Central memory CD8-positive, alpha-beta T cell (primary cell): ENCODE measurements around the gene ATXN7L2.

Source experiments
- ATAC-seq: fragments of 150-1000 bp; cut with Tn5 transposase; replicated peaks from 2 replicates; pipeline ENCODE4 v1.10.0; 2022; ENCODE audit warnings: mild to moderate bottlenecking, moderate FRiP score, moderate number of reproducible peaks; ENCODE audit not compliant: poor library complexity, severe bottlenecking; ENCODE audit errors: extremely low read depth
- DNase-seq, 2 donors: peaks; one replicate each; pipeline ENCODE4 v3.0.0; 2021; ENCODE audit warnings: low spot score in 2 of 2
- H3K27ac Mint-ChIP-seq: one replicate; pipeline ENCODE4 v1.8.0; 2022; ENCODE audit warnings: low read depth, mild to moderate bottlenecking, moderate library complexity, mixed read lengths
- H3K27me3 Mint-ChIP-seq: one replicate; pipeline ENCODE4 v1.8.0; 2022; ENCODE audit warnings: mixed read lengths
- H3K36me3 Mint-ChIP-seq: one replicate; pipeline ENCODE4 v1.8.0; 2022; ENCODE audit warnings: mild to moderate bottlenecking, moderate library complexity, mixed read lengths; ENCODE audit not compliant: insufficient read depth
- H3K4me1 Mint-ChIP-seq: one replicate; pipeline ENCODE4 v1.8.0; 2022; ENCODE audit warnings: mixed read lengths
- H3K4me3 Mint-ChIP-seq: one replicate; pipeline ENCODE4 v1.8.0; 2022; ENCODE audit warnings: mild to moderate bottlenecking, moderate library complexity, mixed read lengths
- H3K9me3 Mint-ChIP-seq: one replicate; pipeline ENCODE4 v1.8.0; 2022; ENCODE audit warnings: mixed read lengths

Gene ATXN7L2

DNA sequence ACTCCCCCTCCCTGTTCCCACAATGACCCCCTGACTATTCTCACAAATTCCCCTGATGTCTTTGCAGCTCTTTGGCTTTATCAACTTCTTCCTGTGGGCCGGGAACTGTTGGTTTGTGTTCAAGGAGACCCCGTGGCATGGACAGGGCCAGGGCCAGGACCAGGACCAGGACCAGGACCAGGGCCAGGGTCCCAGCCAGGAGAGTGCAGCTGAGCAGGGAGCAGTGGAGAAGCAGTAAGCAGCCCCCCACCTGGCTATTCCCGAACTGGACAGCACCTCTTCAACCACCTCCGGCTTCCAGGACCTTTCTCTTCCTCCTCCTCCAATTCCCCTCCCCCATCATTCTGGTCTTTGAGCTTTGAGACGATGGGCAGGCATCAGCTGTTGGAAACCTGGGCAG, 4.4 kb upstream of the ATXN7L2 start:
- no peak overlapping the region for H3K27ac Mint-ChIP-seq
- no peaks in the 10 kb centered on the region for H3K9me3 Mint-ChIP-seq
- H3K27me3 Mint-ChIP-seq: peaks cover 54% of the 10 kb centered on the region
- DNase-seq: no peak
- peaks cover 3% of the 10 kb centered on the region for H3K36me3 Mint-ChIP-seq
- H3K4me3 Mint-ChIP-seq: no peak overlapping the region
- peaks cover 18% of the 10 kb centered on the region for H3K4me1 Mint-ChIP-seq
- no peak for ATAC-seq

DNA sequence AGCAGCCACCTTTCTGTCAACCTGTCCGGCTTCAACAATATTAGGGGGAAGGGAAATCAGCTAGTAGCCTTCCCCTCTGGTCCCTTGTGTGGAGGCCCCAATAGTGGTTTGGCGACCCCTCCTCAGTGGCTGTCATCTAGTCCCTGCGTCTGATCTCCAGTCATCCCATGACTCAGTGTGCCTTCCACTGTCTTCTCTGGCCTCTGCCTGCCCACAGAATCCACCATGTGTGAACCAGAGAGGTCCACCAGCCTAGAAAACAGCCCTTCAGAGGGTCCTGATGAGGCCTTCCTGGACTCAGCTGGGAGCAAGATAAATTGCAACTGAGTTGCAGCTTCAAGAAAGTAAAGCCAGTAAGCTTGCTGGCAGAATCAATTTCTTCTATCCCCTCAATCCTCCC, 3.8 kb upstream of the ATXN7L2 start:
- no peaks in the 10 kb centered on the region for H3K9me3 Mint-ChIP-seq
- no peak overlapping the region for H3K27ac Mint-ChIP-seq
- H3K36me3 Mint-ChIP-seq: peaks cover 6% of the 10 kb centered on the region
- H3K27me3 Mint-ChIP-seq: peaks cover 48% of the 10 kb centered on the region
- ATAC-seq: no peak
- peaks cover 24% of the 10 kb centered on the region for H3K4me1 Mint-ChIP-seq
- no peak for DNase-seq
- H3K4me3 Mint-ChIP-seq: no peak overlapping the region

DNA sequence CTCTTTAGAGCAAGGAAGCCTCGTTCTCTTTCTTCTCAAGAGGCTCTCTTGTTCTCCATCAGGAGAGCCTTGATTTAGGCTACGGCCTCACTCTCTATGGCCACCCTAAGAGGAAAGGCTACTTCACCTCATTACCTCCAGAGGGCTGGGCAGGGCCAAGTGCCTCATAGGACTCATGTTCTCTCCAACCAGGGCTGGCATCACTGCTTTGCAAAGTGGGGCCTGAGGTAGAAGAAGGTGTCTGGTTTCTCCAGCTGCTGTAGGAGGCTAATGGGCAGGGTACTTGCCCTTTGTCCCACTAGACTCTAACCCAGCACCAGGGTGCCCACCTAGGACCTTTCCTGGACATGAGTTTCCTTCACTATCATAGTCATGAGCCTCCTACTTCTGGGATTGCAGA, 2.1 kb upstream of the ATXN7L2 start:
- H3K36me3 Mint-ChIP-seq: peaks cover 6% of the 10 kb centered on the region
- H3K4me1 Mint-ChIP-seq: peaks cover 31% of the 10 kb centered on the region
- H3K9me3 Mint-ChIP-seq: no peaks in the 10 kb centered on the region
- ATAC-seq (no peak), DNase-seq (no peak)
- H3K4me3 Mint-ChIP-seq: no peak overlapping the region
- no peak overlapping the region for H3K27ac Mint-ChIP-seq
- H3K27me3 Mint-ChIP-seq: peaks cover 30% of the 10 kb centered on the region

DNA sequence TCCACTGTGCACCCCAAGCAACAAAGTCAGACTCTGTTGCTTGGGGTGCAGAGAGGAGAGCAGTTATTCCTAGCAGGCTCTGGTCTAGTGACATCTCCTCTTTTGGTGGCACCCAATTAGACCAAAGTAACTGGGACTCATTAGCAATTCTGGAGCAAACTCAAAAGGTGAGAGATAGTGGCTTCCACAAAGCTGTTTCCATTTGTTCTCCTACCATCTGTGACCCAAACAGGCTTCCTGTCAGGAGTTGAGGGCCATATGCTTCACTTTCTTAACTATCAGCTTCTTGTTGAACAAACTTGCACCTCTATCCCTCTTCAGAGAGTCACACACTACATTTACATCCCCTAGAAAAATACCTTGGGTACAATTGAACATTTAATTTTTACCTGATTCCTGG, 1.5 kb upstream of the ATXN7L2 start:
- H3K4me3 Mint-ChIP-seq: peak overlapping the region; percentile 97
- peaks cover 25% of the 10 kb centered on the region for H3K27me3 Mint-ChIP-seq
- H3K36me3 Mint-ChIP-seq: peaks cover 6% of the 10 kb centered on the region
- H3K27ac Mint-ChIP-seq: no peak overlapping the region
- DNase-seq (no peak), ATAC-seq (no peak)
- H3K4me1 Mint-ChIP-seq: peaks cover 31% of the 10 kb centered on the region
- H3K9me3 Mint-ChIP-seq: no peaks in the 10 kb centered on the region

DNA sequence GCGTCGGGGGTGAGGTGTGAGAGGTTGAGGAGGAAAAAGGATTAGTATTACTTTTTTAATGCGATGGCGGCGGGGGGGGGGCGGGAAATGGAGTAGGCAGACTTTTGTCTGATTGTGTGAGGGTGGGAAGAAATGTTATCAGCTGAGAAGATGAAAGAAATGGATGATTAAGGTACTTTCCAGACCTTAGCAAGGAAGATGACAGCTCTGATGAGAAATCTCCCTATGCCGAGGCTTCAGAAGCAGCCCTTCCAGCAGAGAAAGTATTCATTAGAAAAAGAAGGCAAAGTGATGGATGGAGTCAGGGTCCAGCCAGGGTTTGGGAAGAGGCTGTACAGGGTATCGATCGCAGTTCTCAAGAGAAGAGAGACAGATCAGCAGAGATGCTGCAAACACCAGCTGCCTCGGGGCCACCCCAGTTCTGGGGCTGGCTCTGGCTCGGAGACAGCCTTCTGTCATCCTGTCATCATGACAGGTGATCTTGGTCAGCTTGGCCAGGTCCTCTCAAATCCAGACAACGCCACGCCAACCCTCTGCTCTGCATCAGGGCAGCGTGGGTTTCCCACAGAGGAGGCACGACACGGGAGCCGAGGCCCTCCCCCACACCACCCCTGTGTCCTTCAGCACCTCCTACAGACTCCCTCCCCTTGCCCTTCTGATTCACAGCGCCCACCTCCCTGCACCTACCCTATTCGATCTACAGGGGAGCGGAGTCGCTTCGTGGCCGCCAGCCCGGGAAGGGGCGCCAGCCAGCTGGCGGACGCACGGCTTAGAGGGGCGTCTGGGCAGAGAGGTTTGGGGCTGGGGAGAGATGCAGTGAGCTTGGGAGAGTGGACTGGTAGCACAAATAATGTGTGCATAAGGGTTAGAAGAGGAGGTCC, 674 bp upstream of the ATXN7L2 start:
- no peaks in the 10 kb centered on the region for H3K9me3 Mint-ChIP-seq
- DNase-seq (peak; percentile 21 to 34), ATAC-seq (peak; percentile 45)
- peak overlapping the region; percentile 93 for H3K27ac Mint-ChIP-seq
- peak overlapping the region; percentile 97 for H3K4me3 Mint-ChIP-seq
- peaks cover 19% of the 10 kb centered on the region for H3K27me3 Mint-ChIP-seq
- H3K36me3 Mint-ChIP-seq: peaks cover 8% of the 10 kb centered on the region
- peaks cover 31% of the 10 kb centered on the region for H3K4me1 Mint-ChIP-seq

DNA sequence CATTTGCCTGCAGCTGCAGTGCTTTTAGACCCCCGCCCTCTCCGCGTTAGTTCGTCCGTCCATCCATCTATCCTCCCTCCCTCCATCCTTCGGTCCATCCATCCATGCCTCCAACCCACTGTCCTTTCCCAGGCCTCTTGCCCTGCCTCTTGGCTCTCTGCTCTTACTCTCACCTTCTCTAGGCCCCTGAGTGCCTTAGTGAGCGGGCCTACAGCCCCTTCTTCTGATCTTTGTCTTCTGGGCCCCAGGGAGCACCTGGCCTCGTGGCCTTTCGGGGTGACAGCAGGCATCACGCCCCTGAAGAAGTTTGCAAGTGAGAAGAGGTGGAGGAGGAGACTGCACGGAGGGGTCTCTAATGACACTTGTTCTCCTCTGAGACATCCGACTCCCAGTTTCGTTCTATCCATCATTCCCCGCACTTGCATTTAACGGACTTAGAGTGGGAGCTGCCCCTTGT, 842 bp downstream of the ATXN7L2 start:
- peak overlapping the region; percentile 93 for H3K27ac Mint-ChIP-seq
- no peaks in the 10 kb centered on the region for H3K9me3 Mint-ChIP-seq
- no peak for DNase-seq
- H3K27me3 Mint-ChIP-seq: peaks cover 4% of the 10 kb centered on the region
- peaks cover 8% of the 10 kb centered on the region for H3K36me3 Mint-ChIP-seq
- H3K4me1 Mint-ChIP-seq: peaks cover 31% of the 10 kb centered on the region
- H3K4me3 Mint-ChIP-seq: peak overlapping the region; percentile 97
- no peak for ATAC-seq

DNA sequence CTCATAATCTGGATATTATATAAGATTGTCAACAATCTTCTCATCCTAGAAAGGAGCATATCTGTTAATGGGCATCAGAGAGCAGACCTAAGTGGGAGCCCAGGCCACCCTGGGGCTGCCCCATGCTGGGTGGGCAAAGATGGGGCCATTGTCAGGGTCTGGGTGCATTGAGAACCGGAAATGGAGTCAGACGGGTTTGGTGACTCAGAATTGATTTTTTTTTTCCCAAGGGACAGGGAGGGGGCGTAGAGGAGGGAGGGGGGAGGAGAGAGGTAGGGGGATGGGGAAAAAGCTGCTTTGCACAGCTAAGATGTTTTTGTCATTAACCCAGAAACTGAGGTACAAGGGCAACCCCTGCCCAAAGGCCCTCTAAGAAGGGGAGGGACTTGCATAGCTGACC, 1.3 kb downstream of the ATXN7L2 start:
- Mint-ChIP-seq H3K27me3 (no peaks in the 10 kb centered on the region), H3K4me3 (peak overlapping the region; percentile 97), H3K4me1 (peaks cover 31% of the 10 kb centered on the region), H3K9me3 (no peaks in the 10 kb centered on the region), H3K27ac (peak overlapping the region; percentile 93), H3K36me3 (peaks cover 9% of the 10 kb centered on the region)
- DNase-seq: no peak
- no peak for ATAC-seq

DNA sequence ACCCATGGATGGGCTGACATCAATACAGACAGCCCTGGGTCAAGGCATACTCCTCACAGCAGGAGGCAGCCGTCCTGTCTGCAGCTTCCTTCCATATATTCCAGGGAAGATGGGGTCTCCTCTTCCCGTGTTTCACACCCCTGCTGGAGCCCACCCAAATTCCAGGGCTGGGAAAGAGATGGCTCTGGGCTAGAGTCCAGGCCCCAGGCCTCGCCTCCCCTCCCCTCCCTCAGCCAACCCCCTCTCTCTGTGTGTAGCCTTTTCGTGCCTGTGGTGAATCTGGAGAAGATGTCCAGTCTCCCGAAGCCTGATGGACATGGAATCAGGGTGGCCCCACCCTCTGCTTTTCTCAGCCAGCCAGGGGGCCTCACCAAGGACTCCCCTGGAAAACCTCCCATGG, 3.6 kb downstream of the ATXN7L2 start:
- ATAC-seq (no peak), DNase-seq (no peak)
- Mint-ChIP-seq H3K4me1 (peaks cover 36% of the 10 kb centered on the region), H3K27ac (no peak overlapping the region), H3K27me3 (no peaks in the 10 kb centered on the region), H3K9me3 (no peaks in the 10 kb centered on the region), H3K36me3 (peaks cover 9% of the 10 kb centered on the region), H3K4me3 (no peak overlapping the region)

DNA sequence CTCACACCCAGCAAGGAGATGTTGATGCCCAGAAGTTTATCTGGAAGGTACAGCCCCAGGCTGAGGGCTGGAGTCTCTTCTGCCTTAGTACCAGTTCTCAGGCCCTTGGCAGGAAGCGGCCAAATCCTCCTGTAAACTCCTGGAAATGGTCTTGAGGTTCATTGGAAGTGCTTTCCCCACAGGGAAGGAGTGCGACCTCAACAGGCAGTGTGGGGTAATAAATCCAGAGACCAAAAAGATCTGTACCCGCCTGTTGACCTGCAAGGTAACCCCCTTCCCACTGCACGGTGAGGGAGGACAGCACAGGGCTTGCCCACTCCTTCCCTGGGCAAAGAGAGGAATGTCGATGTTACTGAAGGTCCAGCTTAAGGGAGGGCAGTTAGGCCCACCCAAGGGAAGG, 4.5 kb downstream of the ATXN7L2 start:
- peaks cover 26% of the 10 kb centered on the region for H3K4me1 Mint-ChIP-seq
- H3K36me3 Mint-ChIP-seq: peaks cover 9% of the 10 kb centered on the region
- no peak overlapping the region for H3K27ac Mint-ChIP-seq
- ATAC-seq: no peak
- H3K4me3 Mint-ChIP-seq: no peak overlapping the region
- no peaks in the 10 kb centered on the region for H3K27me3 Mint-ChIP-seq
- DNase-seq: no peak
- no peaks in the 10 kb centered on the region for H3K9me3 Mint-ChIP-seq

DNA sequence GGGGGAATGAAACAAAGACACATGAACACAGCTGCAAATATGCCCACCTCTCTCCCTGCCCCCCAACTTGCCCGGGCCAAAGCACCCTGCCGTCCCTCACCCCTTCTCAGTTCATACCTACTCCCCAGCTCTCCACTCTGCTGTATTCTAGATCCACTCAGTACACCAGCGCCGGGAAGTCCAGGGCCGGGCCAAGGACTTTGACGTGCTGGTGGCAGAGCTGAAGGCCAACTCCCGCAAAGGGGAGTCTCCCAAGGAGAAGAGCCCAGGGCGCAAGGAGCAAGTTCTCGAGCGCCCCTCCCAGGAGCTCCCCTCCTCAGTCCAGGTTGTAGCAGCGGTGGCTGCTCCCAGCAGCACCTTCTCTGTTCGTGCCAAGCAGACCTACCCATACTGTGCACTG, 5.0 kb downstream of the ATXN7L2 start:
- Mint-ChIP-seq H3K9me3 (no peaks in the 10 kb centered on the region), H3K27ac (no peak overlapping the region), H3K36me3 (peaks cover 9% of the 10 kb centered on the region), H3K4me1 (peaks cover 22% of the 10 kb centered on the region), H3K4me3 (no peak overlapping the region), H3K27me3 (no peaks in the 10 kb centered on the region)
- ATAC-seq (no peak), DNase-seq (no peak)

DNA sequence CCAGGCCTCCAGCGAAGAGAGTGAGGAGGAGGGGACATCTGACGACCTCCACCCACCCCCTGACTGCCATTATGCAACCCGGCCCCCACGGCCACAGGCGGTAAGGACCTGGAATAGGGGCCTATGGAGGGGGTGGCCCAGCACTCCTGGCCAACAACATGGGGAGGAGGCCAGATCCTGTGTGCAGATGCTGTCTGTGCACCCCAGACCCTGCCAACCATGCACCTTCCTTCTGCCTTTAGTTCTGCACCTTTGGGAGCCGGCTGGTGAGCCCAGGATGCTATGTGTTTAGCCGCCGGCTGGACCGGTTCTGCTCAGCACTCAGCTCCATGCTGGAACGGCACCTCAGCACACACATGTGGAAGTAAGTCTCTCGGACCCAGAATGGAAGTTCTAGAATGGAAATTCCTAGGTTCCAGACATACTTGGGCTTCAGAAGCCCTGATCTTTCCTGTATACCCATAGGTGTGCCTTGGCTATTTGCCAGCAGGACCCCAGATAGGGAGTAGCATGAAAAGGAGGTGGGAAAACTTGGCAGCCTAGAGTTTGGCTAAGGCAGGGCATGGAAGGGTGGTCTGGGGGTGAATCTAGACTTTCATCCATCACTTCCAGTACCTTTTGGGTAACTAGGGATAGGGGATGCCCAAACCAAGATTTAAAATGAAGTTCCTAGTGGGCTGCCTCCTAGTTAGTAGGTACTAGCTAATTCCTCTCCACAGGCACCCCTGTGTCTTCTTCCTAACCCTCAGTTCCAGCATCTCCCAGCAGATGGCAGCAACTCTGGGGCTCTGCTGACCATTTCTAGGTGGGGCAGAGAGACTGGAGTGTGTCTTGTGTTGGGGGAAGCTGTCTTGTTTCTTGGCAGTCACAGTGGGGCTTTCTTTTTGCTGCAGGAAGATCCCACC, 6.6 kb downstream of the ATXN7L2 start:
- H3K27me3 Mint-ChIP-seq: no peaks in the 10 kb centered on the region
- H3K9me3 Mint-ChIP-seq: no peaks in the 10 kb centered on the region
- peaks cover 9% of the 10 kb centered on the region for H3K36me3 Mint-ChIP-seq
- no peak overlapping the region for H3K4me3 Mint-ChIP-seq
- H3K4me1 Mint-ChIP-seq: peaks cover 21% of the 10 kb centered on the region
- peak; percentile 67 to 73 for DNase-seq
- no peak overlapping the region for H3K27ac Mint-ChIP-seq
- no peak for ATAC-seq

DNA sequence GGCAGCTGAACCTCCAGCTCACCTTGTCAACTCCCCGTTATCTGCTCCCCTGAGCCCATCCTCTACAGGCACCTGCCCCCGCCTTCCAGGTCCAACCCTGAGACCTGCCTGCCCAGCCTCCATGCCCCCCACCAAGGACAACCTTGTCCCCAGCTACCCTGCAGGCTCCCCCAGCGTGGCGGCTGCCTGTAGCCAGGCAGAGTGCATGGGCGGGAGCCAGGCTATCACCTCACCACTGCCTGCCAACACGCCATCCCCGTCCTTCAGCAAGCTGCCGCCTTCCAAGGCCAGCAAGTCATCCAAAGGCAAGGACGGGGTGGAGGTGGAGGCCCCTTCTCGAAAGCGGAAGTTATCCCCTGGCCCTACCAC, 7.2 kb downstream of the ATXN7L2 start:
- no peak overlapping the region for H3K27ac Mint-ChIP-seq

More for the DNA sequence above, 7.2 kb downstream of the ATXN7L2 start:
- ATAC-seq (no peak), DNase-seq (no peak)
- Mint-ChIP-seq H3K36me3 (peaks cover 9% of the 10 kb centered on the region), H3K27me3 (no peaks in the 10 kb centered on the region), H3K9me3 (no peaks in the 10 kb centered on the region), H3K4me1 (peaks cover 24% of the 10 kb centered on the region), H3K4me3 (no peak overlapping the region)
